Pancreas (tissue), 10 donors: Measurements from ENCODE around the gene ARHGAP40. TPM values are rescaled to one million over a fixed set of nuclear protein-coding genes. Genes with fewer than 3 reads are reported as not detected.

ENCODE experiments used
- ATAC-seq, 4 donors: fragments of 200-7000 bp; cut with Tn5 transposase; one replicate each; pipeline versions ENCODE4 v1.8.0 to v1.9.1; 2020; ENCODE audit warnings: mild to moderate bottlenecking in 4 of 4, moderate library complexity in 4 of 4
- DNase-seq, 6 donors: peaks; one replicate each; pipeline ENCODE4 v3.0.0-alpha.2; 2020
- FAIRE-seq: peaks from 2 replicates; lab custom pipeline; 2012; peaks lifted over from hg19 to GRCh38; lab: Jason Lieb, UNC
- H3K27ac ChIP-seq, 4 donors: fragments of 200-600 bp; sonication (generic); 1 replicate in 3 of 4; 2 replicates in 1 of 4; pipeline versions ENCODE4 v1.5.0 to v1.8.0; 2020
- H3K27me3 ChIP-seq, 4 donors: fragments of 200-600 bp; one replicate each; pipeline ENCODE4 v1.8.0; 2021
- H3K36me3 ChIP-seq, 3 donors: fragments of 200-600 bp; sonication (generic) in 1 of 3; one replicate each; pipeline versions ENCODE4 v1.5.0 to v1.8.0; 2020 to 2021
- H3K4me1 ChIP-seq, 3 donors: fragments of 200-600 bp; one replicate each; pipeline ENCODE4 v1.8.0; 2021
- H3K4me3 ChIP-seq, 4 donors: fragments of 200-600 bp; sonication (generic) in 2 of 4; one replicate each; pipeline versions ENCODE4 v1.5.0 to v1.8.0; 2020 to 2021
- H3K9me3 ChIP-seq, 4 donors: fragments of 200-600 bp; one replicate each; pipeline ENCODE4 v1.8.0; 2021
- WGBS, 2 donors: extraction: QIAGEN DNeasy Blood & Tissue Kit; methylation state at CpG; one replicate each; pipeline ENCODE4 v1.1.7; 2013; 5-methylcytosine and 5-hydroxymethylcytosine counted together
- intact Hi-C, 3 donors: fragments of 100-400 bp; cut with DNase I; formaldehyde crosslinking; loops; one replicate each; pipeline versions ENCODE4 v1.11.1 to v1.14.2; 2022
- polyA plus RNA-seq, 2 donors: library from polyadenylated mRNA; stranded (reverse); fragments of 200-250 nt; gene quantifications; one replicate each; pipeline ENCODE4 v1.2.3, GENCODE V29; 2013
- total RNA-seq, 6 donors: library from RNA; stranded (reverse); fragmentation: NEBNext Ultra II Directional in 4 of 6; extraction: Animal tissue kit (Norgen Biotek cat#: 25700) in 4 of 6; gene quantifications; one replicate each; pipeline versions ENCODE4 v1.2.1 to v1.2.4, GENCODE V29; 2021 to 2023
- TF ChIP-seq, protein P1 (sequence below), 4 donors: fragments of 200-600 bp; sonication (generic) in 3 of 4; IDR thresholded peaks; one replicate each; pipeline versions ENCODE4 v1.5.0 to v1.8.0; 2021; ENCODE audit warnings: antibody characterized with exemption in 4 of 4
- donor health status: healthy with polysubstance abuse.
- donor health status: DM: no; HTN: no; CAD: no; lungs with moderate emphysema.
- donor health status: DM: no; HTN: no; CAD: no.
- donor health status: control.
- donor health status: control.
- donor health status: Bipolar disorder and iron deficiency.
- donor health status: DM: yes; HTN: yes; CAD: no.
- donor health status: DM: no; HTN: no; CAD: no.
- donor health status: DM: no; HTN: no; CAD: no.
- donor health status: DM: yes; HTN: yes; CAD: no.

The ARHGAP40 gene
- total and polyA plus RNA-seq, 8 donors: 0.08 to 0.23 (median 0.23) TPM; not detected in 5

DNA sequence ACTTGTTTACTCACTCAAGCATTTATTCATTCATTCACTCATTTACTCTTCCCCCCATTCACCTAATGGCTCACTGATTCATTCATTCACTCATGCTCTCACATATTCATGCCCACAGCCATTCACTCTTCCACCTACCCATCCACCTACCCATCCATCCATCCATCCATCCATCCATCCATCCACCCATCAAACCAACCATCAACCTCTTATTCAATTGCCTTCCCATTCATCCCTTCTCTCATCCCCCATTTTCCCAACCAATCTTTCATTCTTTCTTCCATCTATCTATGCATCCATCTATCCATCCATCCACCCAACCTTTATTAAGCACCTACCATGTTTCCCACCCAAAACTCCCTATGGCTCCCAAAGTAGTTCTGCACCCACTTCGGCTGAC is 1.6 kb upstream of the ARHGAP40 start:
- 94 to 100% methylated on average over 1 of the region's 1 CpG for WGBS, 2 donors
- DNase-seq (no peak), FAIRE-seq (no peak), ATAC-seq (no peak)
- H3K36me3 ChIP-seq: no peaks in the 10 kb centered on the region
- H3K9me3 ChIP-seq: no peaks in the 10 kb centered on the region
- peak overlapping the region in 2 of 4 donors; percentile 8 to 30 for H3K27ac ChIP-seq
- intact Hi-C loops: no loop called here
- no peak overlapping the region for H3K4me3 ChIP-seq
- peaks cover 0 to 7% (median 0%) of the 10 kb centered on the region in 4 donors for H3K27me3 ChIP-seq
- H3K4me1 ChIP-seq: peaks cover 0 to 5% (median 0%) of the 10 kb centered on the region in 3 donors
- TF ChIP-seq, protein P1, sequence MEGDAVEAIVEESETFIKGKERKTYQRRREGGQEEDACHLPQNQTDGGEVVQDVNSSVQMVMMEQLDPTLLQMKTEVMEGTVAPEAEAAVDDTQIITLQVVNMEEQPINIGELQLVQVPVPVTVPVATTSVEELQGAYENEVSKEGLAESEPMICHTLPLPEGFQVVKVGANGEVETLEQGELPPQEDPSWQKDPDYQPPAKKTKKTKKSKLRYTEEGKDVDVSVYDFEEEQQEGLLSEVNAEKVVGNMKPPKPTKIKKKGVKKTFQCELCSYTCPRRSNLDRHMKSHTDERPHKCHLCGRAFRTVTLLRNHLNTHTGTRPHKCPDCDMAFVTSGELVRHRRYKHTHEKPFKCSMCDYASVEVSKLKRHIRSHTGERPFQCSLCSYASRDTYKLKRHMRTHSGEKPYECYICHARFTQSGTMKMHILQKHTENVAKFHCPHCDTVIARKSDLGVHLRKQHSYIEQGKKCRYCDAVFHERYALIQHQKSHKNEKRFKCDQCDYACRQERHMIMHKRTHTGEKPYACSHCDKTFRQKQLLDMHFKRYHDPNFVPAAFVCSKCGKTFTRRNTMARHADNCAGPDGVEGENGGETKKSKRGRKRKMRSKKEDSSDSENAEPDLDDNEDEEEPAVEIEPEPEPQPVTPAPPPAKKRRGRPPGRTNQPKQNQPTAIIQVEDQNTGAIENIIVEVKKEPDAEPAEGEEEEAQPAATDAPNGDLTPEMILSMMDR (IDR thresholded peaks at IDR 0.05): no peak

DNA sequence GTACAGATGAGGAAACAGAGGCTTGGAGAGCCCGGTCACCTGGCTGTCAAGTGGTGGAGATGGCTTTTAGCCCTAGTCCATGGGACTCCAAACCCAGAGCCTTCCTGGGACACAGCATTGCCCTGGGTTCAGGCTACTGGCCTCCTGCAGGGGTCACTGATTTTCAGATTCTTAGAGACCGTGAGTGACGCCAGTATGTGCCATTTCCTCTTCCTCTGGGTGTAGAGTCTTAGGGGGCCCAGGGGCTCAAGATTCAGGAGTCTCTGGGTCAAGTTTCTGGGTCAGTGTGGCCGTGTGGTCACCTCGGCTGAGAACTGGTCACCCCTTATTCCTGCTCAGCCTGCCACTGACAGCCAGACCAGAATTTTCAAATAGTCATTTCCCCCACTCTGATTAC is 574 bp downstream of the ARHGAP40 start:
- TF ChIP-seq, protein P1 (IDR thresholded peaks at IDR 0.05): no peak
- WGBS, 2 donors: 62 to 66% methylated on average over 5 of the region's 5 CpGs
- Histone ChIP-seq H3K4me3 (no peak overlapping the region), H3K27me3 (peaks cover 0 to 7% (median 0%) of the 10 kb centered on the region in 4 donors), H3K36me3 (no peaks in the 10 kb centered on the region), H3K9me3 (no peaks in the 10 kb centered on the region), H3K4me1 (peaks cover 0 to 5% (median 0%) of the 10 kb centered on the region in 3 donors), H3K27ac (no peak overlapping the region)
- FAIRE-seq (no peak), ATAC-seq (no peak), DNase-seq (no peak)
- intact Hi-C loops: no loop called here

DNA sequence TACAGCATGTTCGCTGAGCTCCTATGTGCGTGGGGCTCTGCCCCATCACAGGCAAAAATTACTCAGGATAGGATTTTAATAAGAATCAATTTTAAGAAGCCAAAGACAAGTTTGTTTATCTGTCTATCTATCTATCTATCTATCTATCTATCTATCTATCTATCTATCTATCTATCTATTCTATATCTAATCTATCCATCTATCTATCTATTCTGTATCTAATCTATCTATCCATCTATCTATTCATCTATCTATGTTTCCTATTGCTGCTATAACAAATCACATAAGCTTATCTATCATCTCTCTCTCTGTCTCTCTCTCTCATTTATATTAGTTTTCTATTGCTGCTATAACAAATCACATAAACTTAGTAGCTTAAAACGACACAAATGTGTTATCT is 1.7 kb downstream of the ARHGAP40 start:
- WGBS, 2 donors: 75 to 77% methylated on average over 3 of the region's 3 CpGs
- ATAC-seq: no peak
- intact Hi-C loops: no loop called here
- TF ChIP-seq, protein P1 (IDR thresholded peaks at IDR 0.05): no peak
- H3K4me3 ChIP-seq: no peak overlapping the region
- H3K36me3 ChIP-seq: no peaks in the 10 kb centered on the region
- no peak for DNase-seq
- FAIRE-seq: no peak
- H3K9me3 ChIP-seq: no peaks in the 10 kb centered on the region
- H3K27me3 ChIP-seq: peaks cover 0 to 7% (median 0%) of the 10 kb centered on the region in 4 donors
- H3K27ac ChIP-seq: no peak overlapping the region
- peaks cover 0 to 5% (median 0%) of the 10 kb centered on the region in 3 donors for H3K4me1 ChIP-seq

DNA sequence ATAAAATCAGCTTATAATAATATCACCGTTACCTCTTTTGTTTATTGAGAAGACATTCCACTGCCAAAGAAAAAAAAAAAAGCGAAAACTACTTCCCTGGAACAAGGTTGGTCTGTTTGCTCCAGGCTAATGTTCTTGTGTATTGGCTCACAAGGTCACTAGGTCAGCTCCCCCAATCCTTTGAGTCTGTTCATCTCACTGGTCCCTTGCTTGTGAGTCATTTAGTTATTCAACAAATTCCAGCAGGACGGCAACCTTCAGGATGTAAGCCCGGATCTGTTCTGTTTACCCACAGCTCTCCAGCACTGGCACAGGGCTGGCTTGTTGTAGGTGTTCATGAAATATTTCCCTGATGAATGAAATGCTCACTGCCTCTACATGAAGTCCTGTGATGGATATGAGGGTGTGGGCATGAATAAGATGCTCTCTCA is 3.3 kb downstream of the ARHGAP40 start:
- TF ChIP-seq, protein P1 (IDR thresholded peaks at IDR 0.05): no peak
- Histone ChIP-seq H3K9me3 (no peaks in the 10 kb centered on the region), H3K36me3 (no peaks in the 10 kb centered on the region), H3K27me3 (peaks cover 0 to 7% (median 0%) of the 10 kb centered on the region in 4 donors), H3K27ac (no peak overlapping the region), H3K4me1 (no peaks in the 10 kb centered on the region), H3K4me3 (no peak overlapping the region)
- 30% methylated on average over 4 of the region's 4 CpGs for WGBS, 2 donors
- FAIRE-seq (no peak), ATAC-seq (no peak), DNase-seq (no peak)
- intact Hi-C loops: no loop called here

DNA sequence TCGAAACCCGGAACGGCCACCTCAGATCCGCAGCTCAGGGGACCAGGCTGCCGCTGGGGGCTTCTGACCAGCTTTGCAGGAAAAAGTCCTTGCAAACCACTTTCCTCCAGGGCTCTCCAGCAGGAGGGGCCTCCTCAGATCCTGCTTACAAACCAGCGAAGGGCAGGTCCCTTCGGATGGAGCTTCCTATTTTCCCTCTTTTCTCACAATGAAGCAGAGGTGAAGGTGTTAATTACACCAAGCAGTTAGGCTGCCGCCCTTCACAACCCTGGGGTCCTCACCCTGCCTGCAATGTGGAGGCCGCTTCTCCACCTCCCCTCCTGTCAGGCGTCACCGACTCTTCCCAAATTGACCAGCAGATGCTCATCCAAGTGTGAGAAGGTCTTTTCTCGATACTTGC is 5.7 kb downstream of the ARHGAP40 start:
- Histone ChIP-seq H3K4me3 (no peak overlapping the region), H3K27ac (no peak overlapping the region), H3K9me3 (no peaks in the 10 kb centered on the region), H3K4me1 (no peaks in the 10 kb centered on the region), H3K27me3 (peaks cover 0 to under 1% (median 0%) of the 10 kb centered on the region in 4 donors), H3K36me3 (no peaks in the 10 kb centered on the region)
- WGBS, 2 donors: 42 to 51% methylated on average over 12 of the region's 12 CpGs
- TF ChIP-seq, protein P1 (IDR thresholded peaks at IDR 0.05): no peak
- intact Hi-C loops: no loop called here
- DNase-seq (no peak), FAIRE-seq (no peak), ATAC-seq (no peak)
